Adrenal gland (tissue), 12 donors: ENCODE results near the gene TRAF1. TPM values are rescaled to one million over a fixed set of nuclear protein-coding genes. Genes with fewer than 3 reads are reported as not detected.
A peak's percentile ranks its signal among the peaks of the same experiment; 100 is the strongest.

Experiments
- DNase-seq, 7 donors: peaks; one replicate each; pipeline ENCODE4 v3.0.0-alpha.2; 2019 to 2020
- H3K27ac ChIP-seq, 5 donors: fragments of 200-600 bp; sonication (generic) in 4 of 5; 1 replicate in 3 of 5; 2 replicates in 2 of 5; pipeline versions ENCODE4 v1.5.1 to v1.8.0; 2016 to 2020; ENCODE audit warnings: mild to moderate bottlenecking in 1 of 5
- H3K27me3 ChIP-seq: fragments of 200-600 bp; 2 replicates; pipeline ENCODE4 v1.8.0; 2021
- H3K36me3 ChIP-seq, 2 donors: fragments of 200-600 bp; replicated peaks in 1 of 2; 1 replicate in 1 of 2; 2 replicates in 1 of 2; pipeline versions ENCODE4 v1.5.1 to v1.8.0; 2018 to 2022
- H3K4me1 ChIP-seq, 2 donors: fragments of 200-600 bp; replicated peaks in 1 of 2; 1 replicate in 1 of 2; 2 replicates in 1 of 2; pipeline versions ENCODE4 v1.5.1 to v1.8.0; 2018 to 2021
- H3K4me3 ChIP-seq, 4 donors: fragments of 200-600 bp; sonication (generic) in 3 of 4; one replicate each; pipeline ENCODE4 v1.5.1; 2016 to 2018
- H3K9me3 ChIP-seq, 3 donors: fragments of 200-600 bp; sonication (generic) in 1 of 3; replicated peaks in 1 of 3; 1 replicate in 2 of 3; 2 replicates in 1 of 3; pipeline versions ENCODE4 v1.5.1 to v1.8.0; 2016 to 2021
- CTCF ChIP-seq, 6 experiments: fragments of 450-650 bp in 4 of 6; fragments of 200-600 bp in 2 of 6; sonication (generic) in 1 of 6; IDR thresholded peaks; 1 replicate in 5 of 6; 2 replicates in 1 of 6; pipeline versions ENCODE4 v1.5.1 to v1.8.0; 2016 to 2021; ENCODE audit warnings: antibody characterized with exemption in 6 of 6, mild to moderate bottlenecking in 2 of 6, moderate library complexity in 1 of 6
- POLR2A ChIP-seq, 2 donors: fragments of 450-650 bp; IDR thresholded peaks; one replicate each; pipeline ENCODE4 v1.6.1; 2017; ENCODE audit warnings: antibody characterized with exemption in 2 of 2, mild to moderate bottlenecking in 2 of 2, moderate library complexity in 1 of 2
- WGBS, 4 donors: extraction: QIAGEN DNeasy Blood & Tissue Kit in 2 of 4; methylation state at CpG; one replicate each; pipeline versions ENCODE4 v1.1.5 to v1.1.7; 2013 to 2017; 5-methylcytosine and 5-hydroxymethylcytosine counted together
- intact Hi-C, 2 donors: fragments of 100-400 bp; cut with DNase I; formaldehyde crosslinking; loops; one replicate each; pipeline versions ENCODE4 v1.14.1 to v1.15.0; 2022 to 2023
- polyA plus RNA-seq, 3 donors: library from polyadenylated mRNA; stranded (reverse); fragments of 200-250 nt in 2 of 3; fragments of 350-450 nt in 1 of 3; fragmentation: Illumina TruSeq in 1 of 3; extraction: RNeasy Lipid Tissue Mini Kit (QIAGEN cat#74804) in 1 of 3; gene quantifications; one replicate each; pipeline ENCODE4 v1.2.3, GENCODE V29; 2013 to 2014
- total RNA-seq, 9 donors: library from RNA; depleted of rRNA in 4 of 9; stranded (reverse); fragments of >200 nt in 4 of 9; fragments of 120-200 nt in 1 of 9; fragmentation: NEBNext Ultra II Directional in 1 of 9; extraction: Animal tissue kit (Norgen Biotek cat#: 25700) in 1 of 9; gene quantifications; one replicate each; pipeline versions ENCODE4 v1.1.0 to v1.2.4, GENCODE V29; 2013 to 2023
- donor health status: healthy with polysubstance abuse.
- donor health status: Bipolar disorder and iron deficiency.
- donor health status: DM: yes; HTN: yes; CAD: no.
- donor health status: DM: no; HTN: no; CAD: no.
- donor health status: DM: no; HTN: no; CAD: no.
- donor health status: DM: yes; HTN: yes; CAD: no.

Gene TRAF1
- total and polyA plus RNA-seq, 12 donors, result 1.6 to 42.7 (median 7.0) TPM

- no peaks in the 10 kb centered on the region for H3K9me3 ChIP-seq
- DNase-seq, result no peak
- H3K36me3 ChIP-seq, result peaks cover 0 to 36% of the 10 kb centered on the region in 2 donors
- WGBS, 4 donors, result 90 to 96% (median 92%) methylated on average over 10 to 11 of the region's 11 CpGs
- intact Hi-C loops, result no loop called here
- H3K27me3 ChIP-seq, result no peaks in the 10 kb centered on the region
- no peak overlapping the region for H3K27ac ChIP-seq
- no peak for TF ChIP-seq CTCF (IDR thresholded peaks at IDR 0.05)
- TF ChIP-seq POLR2A (IDR thresholded peaks at IDR 0.05), result no peak
- no peak overlapping the region for H3K4me3 ChIP-seq
- no peaks in the 10 kb centered on the region for H3K4me1 ChIP-seq
These were observed 68.7 kb downstream of the TRAF1 start for GRCh38 chr9:120857902-120858301.

- Histone ChIP-seq H3K4me3 (no peak overlapping the region), H3K36me3 (peaks cover 0 to 32% of the 10 kb centered on the region in 2 donors), H3K27me3 (no peaks in the 10 kb centered on the region), H3K27ac (no peak overlapping the region), H3K4me1 (no peaks in the 10 kb centered on the region), H3K9me3 (no peaks in the 10 kb centered on the region)
- 50 to 64% (median 61%) methylated on average over 6 to 7 of the region's 7 CpGs for WGBS, 4 donors
- peak in 4 of 7 donors; percentile 45 to 67 (median 54) for DNase-seq
- intact Hi-C loops, result no loop called here
- no peak for TF ChIP-seq CTCF (IDR thresholded peaks at IDR 0.05)
- no peak for TF ChIP-seq POLR2A (IDR thresholded peaks at IDR 0.05)
These were observed 69.1 kb downstream of the TRAF1 start for GRCh38 chr9:120857481-120857880.

- Histone ChIP-seq H3K4me3 (no peak overlapping the region), H3K27me3 (no peaks in the 10 kb centered on the region), H3K36me3 (peaks cover 0 to 24% of the 10 kb centered on the region in 2 donors), H3K9me3 (no peaks in the 10 kb centered on the region), H3K4me1 (no peaks in the 10 kb centered on the region), H3K27ac (no peak overlapping the region)
- DNase-seq, result peak in 1 of 7 donors; percentile 53
- intact Hi-C loops, result no loop called here
- 81 to 92% (median 85%) methylated on average over 3 to 4 of the region's 4 CpGs for WGBS, 4 donors
- TF ChIP-seq CTCF (IDR thresholded peaks at IDR 0.05) (no peak), POLR2A (IDR thresholded peaks at IDR 0.05) (no peak)
These were observed 69.9 kb downstream of the TRAF1 start for GRCh38 chr9:120856700-120857099.

GRCh38 chr9:120855827-120856670, 70.5 kb downstream of the TRAF1 start:
- intact Hi-C loops, result no loop called here

More at GRCh38 chr9:120855827-120856670, 70.5 kb downstream of the TRAF1 start:
- 90 to 98% (median 95%) methylated on average over 7 of the region's 7 CpGs for WGBS, 4 donors
- Histone ChIP-seq H3K4me1 (no peaks in the 10 kb centered on the region), H3K9me3 (no peaks in the 10 kb centered on the region), H3K36me3 (peaks cover 0 to 18% of the 10 kb centered on the region in 2 donors), H3K27ac (no peak overlapping the region), H3K4me3 (no peak overlapping the region), H3K27me3 (no peaks in the 10 kb centered on the region)
- DNase-seq, result peak in 2 of 7 donors; percentile 8 to 46
- no peak for TF ChIP-seq CTCF (IDR thresholded peaks at IDR 0.05)
- TF ChIP-seq POLR2A (IDR thresholded peaks at IDR 0.05), result no peak
